AG08396 (cell line): ENCODE results near the gene DCLRE1A.
"Not testable (repeated sequence)": the region's sequence is repeated elsewhere in the genome, so short reads cannot be mapped to it uniquely, and the experiment has no call there.

ENCODE experiments used
- DNase-seq: peaks from one replicate; pipeline ENCODE4 v3.0.0; 2012; ENCODE audit warnings: low spot score, mixed read lengths

DCLRE1A gene

DNA sequence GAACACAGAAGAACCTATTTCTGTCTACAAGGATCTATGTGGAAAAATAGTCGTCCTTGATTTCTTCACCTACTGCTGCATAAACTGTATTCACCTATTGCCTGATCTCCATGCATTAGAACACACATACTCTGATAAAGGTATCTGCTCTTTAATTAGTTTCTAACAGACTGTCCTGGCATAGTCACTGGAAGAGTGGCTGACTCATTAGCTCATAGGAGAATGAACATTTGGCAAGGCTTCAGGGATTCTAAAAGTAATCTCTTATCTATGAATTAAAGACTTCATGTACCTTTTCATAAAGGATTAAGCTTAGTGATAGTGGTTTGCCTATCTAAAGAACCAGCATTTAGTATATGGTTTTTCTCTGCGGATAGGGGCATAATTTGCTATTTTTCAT, 4.7 kb upstream of the DCLRE1A start:
- peak; percentile 12 for DNase-seq

- DNase-seq: no peak
These were observed 3.3 kb upstream of the DCLRE1A start for GRCh38 chr10:113857210-113857609.

- no peak for DNase-seq
These were observed 2.7 kb upstream of the DCLRE1A start for GRCh38 chr10:113856563-113856962.

- DNase-seq: peak; percentile 81
These were observed 1.1 kb upstream of the DCLRE1A start for GRCh38 chr10:113854761-113855588.

DNA sequence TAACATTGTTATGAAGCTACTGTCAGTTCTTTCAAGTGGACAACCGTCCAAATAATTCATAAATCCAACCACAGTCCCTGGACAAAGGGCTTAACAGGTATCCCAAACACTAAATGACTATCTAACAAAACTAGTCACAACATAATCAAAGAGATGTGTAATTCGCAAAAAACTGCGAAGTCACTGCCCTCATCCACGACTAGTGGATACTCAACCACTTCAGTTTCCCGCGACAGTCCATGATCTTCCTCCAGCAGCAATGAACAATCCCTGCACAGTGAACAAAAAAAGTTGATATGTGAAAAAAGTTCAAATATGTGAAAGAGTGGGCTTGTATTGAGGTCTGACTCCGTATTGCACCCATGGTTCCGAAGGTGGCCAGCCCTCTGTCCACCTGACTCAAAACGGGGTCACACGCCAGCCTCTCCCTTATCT, 287 bp downstream of the DCLRE1A start:
- no peak for DNase-seq

DNA sequence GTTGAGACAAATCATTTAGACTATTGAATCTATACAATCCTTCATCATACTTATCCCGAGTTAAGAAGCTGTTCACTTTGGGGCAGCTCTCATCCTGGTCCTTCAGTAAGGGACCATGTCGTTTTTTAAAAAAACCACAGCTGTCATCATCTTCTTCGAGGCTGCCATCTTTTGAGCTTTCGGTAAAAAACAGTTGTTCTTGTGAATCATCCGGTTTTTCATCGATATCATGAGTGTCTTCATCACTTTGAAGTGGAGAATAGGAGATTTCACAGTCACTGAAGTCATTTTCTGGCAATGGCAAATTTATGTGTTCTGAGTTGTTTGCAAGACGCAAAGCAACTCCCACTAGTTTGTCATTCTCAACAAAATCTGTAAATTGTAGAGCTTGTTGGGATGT, 3.9 kb downstream of the DCLRE1A start:
- DNase-seq: no peak

DNA sequence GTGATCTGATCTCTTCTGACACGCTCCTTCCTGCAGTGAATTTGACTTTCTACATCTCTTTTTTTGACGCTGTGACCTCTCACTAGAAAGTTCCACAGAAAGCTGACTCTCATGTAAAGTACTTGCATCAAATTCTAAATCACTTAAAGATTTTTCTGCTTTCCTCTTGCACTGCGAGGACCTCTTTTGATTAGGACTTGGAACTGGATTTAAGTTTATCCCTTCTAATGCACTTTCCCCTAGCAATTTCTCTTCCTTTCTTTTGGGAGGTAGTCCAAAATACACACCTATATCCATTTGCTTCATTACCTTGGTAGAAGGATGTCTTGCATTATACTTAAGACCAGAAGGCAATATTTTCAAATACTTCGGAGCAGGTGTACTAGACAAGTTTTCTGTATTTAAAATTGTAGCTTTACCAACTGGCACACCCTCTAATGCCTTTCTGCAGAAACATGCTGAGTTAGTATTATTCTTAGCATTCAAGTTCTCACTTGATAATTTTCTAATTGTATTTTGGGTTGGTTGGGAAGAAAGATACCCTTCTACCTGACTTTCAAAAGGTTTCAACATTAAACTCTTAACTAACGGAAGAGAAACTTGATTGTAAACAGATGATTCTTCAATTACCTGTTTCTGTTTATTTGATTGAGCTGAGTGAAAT, 4.6 kb downstream of the DCLRE1A start:
- DNase-seq: no peak

- no peak for DNase-seq
These were observed 7.8 kb downstream of the DCLRE1A start for GRCh38 chr10:113846036-113846435.

- no peak for DNase-seq
These were observed 9.9 kb downstream of the DCLRE1A start for GRCh38 chr10:113843972-113844485.

DNA sequence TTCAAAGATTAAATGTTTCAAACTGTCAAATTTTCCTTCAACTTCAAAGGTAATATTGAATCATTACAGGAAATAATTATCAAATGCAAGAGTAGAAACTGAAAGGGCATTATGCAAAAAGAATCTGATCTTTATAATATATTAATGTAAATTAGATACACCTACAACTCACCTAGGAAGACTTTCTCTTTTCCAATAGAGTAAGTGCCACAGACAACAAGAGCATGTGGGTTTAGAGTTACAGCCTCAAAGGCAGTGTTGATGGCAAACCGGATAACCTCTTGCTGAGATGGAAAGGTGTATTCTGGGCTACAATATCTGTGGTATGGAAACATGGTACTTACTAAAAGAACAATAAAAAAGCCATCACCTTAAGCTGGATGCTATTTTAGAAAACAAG, 11.7 kb downstream of the DCLRE1A start:
- DNase-seq: no peak

DNA sequence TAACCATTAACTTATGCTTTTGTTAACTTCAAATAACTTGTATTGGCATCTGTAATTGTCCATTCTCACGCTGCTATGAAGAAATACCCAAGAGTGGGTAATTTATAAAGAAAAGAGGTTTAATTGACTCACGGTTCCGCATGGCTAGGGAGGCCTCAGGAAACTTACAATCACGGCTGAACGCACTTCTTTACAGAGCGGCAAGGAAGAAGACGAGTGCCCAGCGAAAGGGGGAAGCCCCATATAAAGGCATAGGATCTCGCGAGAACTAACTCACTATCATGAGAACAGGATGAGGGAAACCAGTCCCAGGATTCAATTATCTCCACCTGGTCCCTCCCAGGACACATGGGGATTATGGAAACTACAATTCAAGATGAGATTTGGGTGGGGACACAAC, 25.3 kb downstream of the DCLRE1A start:
- DNase-seq: not testable (repeated sequence)

- DNase-seq: no peak
These were observed 28.1 kb downstream of the DCLRE1A start for GRCh38 chr10:113825791-113826190.

DNA sequence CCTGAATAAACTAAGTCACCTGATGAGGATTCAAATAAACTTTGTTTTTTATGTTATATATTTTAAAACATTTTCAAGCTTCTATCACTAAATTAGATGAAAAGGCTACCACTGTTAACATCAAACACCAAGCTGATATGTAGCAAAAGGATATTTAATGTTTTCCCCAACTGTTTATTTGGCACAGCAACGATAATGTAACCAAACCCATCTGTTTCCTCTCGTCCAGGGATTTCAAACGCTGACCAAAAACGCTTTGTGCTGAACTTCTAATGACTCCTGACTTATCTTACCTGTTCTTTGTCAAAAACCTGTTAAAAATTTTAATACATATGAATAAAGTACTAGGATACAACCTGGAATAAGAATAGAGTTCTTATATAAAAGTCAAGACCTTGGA, 30.5 kb downstream of the DCLRE1A start:
- no peak for DNase-seq

- no peak for DNase-seq
These were observed 31.7 kb downstream of the DCLRE1A start for GRCh38 chr10:113822174-113822573.

DNA sequence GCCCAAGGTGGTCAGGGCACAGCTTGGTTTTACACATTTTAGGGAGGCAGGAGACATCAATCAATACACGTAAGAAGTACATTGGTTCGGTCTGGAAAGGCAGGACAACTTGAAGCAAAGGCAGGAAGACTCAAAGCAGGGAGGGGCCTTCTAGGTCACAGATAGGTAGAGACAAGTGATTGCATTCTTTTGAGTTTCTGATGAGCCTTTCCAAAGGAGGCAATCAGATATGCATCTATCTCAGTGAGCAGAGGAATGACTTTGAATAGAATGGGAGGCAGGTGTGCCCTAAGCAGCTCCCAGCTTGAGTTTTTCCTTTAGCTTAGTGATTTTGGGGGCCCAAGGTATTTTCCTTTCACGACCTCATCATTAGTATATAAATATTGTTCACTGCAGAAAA, 32.6 kb downstream of the DCLRE1A start:
- DNase-seq: not testable (repeated sequence)

DNA sequence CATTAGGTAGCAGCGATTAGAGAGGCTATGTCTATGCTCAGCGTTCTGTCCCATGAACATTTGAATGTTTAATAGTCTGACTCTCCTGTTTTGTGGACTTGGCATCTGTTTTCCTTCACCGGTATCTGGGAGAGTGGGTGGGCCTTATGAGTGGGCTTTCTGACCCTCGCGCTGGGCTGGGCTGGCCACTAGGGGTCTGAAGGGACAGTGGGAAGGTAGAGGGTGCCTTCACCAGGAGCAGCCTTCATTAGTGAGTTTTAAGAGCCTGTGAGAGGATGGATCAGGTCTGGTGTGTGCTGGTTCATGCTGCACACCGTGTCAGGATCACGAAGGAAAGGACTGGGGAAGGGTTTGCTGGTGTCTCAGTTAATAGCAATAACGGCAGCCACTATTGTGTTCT, 33.4 kb downstream of the DCLRE1A start:
- no peak for DNase-seq

GRCh38 chr10:113819989-113820388, 33.9 kb downstream of the DCLRE1A start:
- no peak for DNase-seq

GRCh38 chr10:113814700-113815099, 39.2 kb downstream of the DCLRE1A start:
- DNase-seq: not testable (repeated sequence)

GRCh38 chr10:113808168-113808567, 45.7 kb downstream of the DCLRE1A start:
- no peak for DNase-seq

- no peak for DNase-seq
These were observed 47.4 kb downstream of the DCLRE1A start for GRCh38 chr10:113806503-113806902.

DNA sequence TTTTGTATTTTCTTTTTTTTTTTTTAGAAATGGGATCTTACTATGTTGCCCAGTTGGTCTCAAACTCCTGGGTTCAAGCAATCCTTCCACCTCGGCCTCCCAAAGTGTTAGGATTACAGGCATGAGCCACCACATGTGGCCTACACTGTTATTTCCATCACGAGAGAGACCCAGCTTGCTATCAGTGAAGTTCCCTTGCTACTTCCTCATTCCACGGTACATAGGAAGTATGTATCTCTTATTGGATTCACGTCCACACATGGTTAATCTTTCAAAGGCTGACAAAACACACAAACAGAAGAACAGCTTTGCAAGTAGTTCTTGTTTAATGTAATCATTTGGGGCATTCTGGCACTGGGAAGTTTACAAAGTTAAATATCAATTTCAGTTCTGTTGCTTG, 50.9 kb downstream of the DCLRE1A start:
- DNase-seq: no peak

DNA sequence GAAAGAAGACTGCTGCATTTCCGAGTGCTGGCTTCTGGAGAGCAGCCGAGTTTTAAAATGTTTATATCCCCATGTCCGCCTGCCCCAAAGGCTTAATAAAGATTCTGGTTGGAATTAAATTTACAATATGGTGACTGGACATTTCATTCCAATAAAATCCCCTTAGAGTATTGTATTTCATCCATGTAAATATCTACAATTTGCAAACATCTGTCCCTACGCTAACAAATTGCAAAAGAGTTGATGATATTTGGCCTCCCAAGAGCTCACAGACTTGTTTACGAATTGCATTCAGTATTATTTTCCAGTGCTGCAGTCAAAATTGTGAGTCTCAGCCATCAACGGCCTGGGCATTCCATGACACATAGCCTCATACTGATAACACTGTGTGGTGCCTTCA, 52.3 kb downstream of the DCLRE1A start:
- no peak for DNase-seq

DNA sequence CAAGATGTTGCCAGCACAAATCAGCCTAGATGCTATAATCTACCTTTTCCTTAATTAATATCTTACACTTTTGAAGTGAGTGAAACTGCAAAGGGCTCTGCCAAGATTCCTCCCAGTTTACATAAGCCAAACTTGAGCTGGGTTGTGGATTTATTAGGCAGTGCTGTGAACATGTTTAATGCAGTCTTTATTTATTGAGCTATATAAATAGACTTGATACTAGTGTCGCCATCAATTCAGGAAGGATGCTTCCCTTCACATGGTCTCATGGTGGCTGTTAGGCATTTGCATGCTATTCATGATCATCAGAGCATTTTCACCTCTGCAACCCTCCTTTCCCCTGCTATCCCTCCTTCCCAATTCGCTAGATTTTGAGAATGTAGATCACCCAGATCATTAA, 62.2 kb downstream of the DCLRE1A start:
- DNase-seq: no peak
